Breast epithelium (tissue), 3 donors: ENCODE data around the gene CFAP97D2.

Source experiments
- POLR2A ChIP-seq: fragments of 450-650 bp; IDR thresholded peaks from one replicate; pipeline ENCODE4 v1.6.1; 2016; ENCODE audit warnings: antibody characterized with exemption, mild to moderate bottlenecking, moderate library complexity
- TF ChIP-seq, protein P1 (sequence below), 3 donors: fragments of 450-650 bp; IDR thresholded peaks; one replicate each; pipeline ENCODE4 v1.5.1; 2016 to 2017; ENCODE audit warnings: antibody characterized with exemption in 3 of 3, mild to moderate bottlenecking in 3 of 3, moderate library complexity in 3 of 3

DNA sequence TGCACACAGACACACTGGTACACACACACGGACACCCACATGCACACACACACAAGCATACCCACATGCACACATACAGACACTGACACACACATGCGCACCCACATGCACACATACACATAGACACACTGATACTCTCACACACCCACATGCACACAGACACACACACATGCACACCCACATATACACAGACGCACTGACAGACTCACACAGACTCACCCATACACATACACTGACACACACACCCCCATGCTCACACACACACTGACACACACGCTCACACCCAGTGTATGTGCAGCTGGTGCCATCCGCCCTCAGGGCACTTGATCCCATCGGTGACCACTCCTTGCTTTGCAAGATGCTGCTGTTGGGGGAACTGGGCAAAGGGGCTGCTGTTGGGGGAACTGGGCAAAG, 36.9 kb upstream of the CFAP97D2 start:
- TF ChIP-seq, protein P1, sequence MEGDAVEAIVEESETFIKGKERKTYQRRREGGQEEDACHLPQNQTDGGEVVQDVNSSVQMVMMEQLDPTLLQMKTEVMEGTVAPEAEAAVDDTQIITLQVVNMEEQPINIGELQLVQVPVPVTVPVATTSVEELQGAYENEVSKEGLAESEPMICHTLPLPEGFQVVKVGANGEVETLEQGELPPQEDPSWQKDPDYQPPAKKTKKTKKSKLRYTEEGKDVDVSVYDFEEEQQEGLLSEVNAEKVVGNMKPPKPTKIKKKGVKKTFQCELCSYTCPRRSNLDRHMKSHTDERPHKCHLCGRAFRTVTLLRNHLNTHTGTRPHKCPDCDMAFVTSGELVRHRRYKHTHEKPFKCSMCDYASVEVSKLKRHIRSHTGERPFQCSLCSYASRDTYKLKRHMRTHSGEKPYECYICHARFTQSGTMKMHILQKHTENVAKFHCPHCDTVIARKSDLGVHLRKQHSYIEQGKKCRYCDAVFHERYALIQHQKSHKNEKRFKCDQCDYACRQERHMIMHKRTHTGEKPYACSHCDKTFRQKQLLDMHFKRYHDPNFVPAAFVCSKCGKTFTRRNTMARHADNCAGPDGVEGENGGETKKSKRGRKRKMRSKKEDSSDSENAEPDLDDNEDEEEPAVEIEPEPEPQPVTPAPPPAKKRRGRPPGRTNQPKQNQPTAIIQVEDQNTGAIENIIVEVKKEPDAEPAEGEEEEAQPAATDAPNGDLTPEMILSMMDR (IDR thresholded peaks at IDR 0.05), result no peak
- TF ChIP-seq POLR2A, result no peak
